Measurements from ENCODE around the gene PTPRG. TPM values are rescaled to one million over a fixed set of nuclear protein-coding genes. Genes with fewer than 3 reads are reported as not detected.

Gene PTPRG
- total RNA-seq, 2 donors from 2014 or later, result 76.5 to 108 TPM

DNA sequence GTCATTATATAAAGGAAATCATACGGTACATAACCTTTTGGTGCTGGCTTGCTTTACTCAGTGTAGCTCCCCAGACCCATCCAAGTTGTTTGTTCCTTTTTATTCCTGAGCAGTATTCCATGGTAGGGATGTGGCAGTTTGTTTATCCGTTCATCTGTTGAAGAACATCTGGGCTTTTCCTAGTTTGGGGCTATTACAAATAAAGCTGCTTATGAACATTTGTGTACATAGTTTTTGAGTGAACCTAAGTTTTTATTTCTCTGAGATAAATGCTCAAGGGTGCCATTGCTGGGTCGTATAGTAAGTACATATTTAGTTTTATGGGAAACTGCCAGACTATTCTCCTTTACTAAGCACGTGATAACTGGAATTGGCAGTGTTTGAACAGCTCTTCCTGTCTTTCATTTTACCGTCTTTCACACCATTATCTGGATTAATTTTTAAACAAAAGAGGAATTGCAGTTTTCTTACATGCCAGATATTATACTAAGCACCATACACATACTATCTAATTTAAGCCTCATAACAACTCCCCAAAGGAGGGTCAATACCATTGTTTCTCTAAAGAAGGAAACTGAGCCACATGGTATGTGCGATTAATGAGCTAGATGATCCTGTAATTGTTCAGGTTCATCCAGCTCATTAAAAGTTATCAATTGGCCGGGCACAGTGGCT is 85.6 kb downstream of the PTPRG start:
- no peak for TF ChIP-seq CTCF (conservative IDR thresholded peaks at IDR 0.05)
- Histone ChIP-seq H3K9ac (ENCODE audit: extremely low read depth, low read length, poor library complexity, severe bottlenecking) (no peak overlapping the region), H3K4me1 (ENCODE audit: control insufficient read depth, insufficient read depth, low read length) (no peaks in the 10 kb centered on the region), H3K36me3 (ENCODE audit: control insufficient read depth, insufficient read depth, low read length) (peaks cover 11% of the 10 kb centered on the region), H3K9me3 (ENCODE audit: control insufficient read depth, low read length) (peaks cover 28% of the 10 kb centered on the region), H3K4me3 (ENCODE audit: low read length) (no peak overlapping the region), H3K27ac (ENCODE audit: low read depth, low read length) (no peak overlapping the region), H3K27me3 (ENCODE audit: control insufficient read depth, insufficient read depth, low read length, poor library complexity, severe bottlenecking) (no peaks in the 10 kb centered on the region)
- no peaks in the 10 kb centered on the region for H3K27me3 Mint-ChIP-seq (ENCODE audit: insufficient read depth)
- no peak for DNase-seq
- H3K36me3 Mint-ChIP-seq (ENCODE audit: low read depth), result peaks cover 48% of the 10 kb centered on the region
- no peak overlapping the region for H3K27ac Mint-ChIP-seq
- no peak overlapping the region for H3K4me3 Mint-ChIP-seq
- peaks cover 23% of the 10 kb centered on the region for H3K4me1 Mint-ChIP-seq
- 96 to 98% methylated on average over 7 of the region's 7 CpGs for WGBS, 2 experiments (ENCODE audit: insufficient coverage in 1 of 2, insufficient read length in 1 of 2)
- peaks cover 30% of the 10 kb centered on the region for H3K9me3 Mint-ChIP-seq

DNA sequence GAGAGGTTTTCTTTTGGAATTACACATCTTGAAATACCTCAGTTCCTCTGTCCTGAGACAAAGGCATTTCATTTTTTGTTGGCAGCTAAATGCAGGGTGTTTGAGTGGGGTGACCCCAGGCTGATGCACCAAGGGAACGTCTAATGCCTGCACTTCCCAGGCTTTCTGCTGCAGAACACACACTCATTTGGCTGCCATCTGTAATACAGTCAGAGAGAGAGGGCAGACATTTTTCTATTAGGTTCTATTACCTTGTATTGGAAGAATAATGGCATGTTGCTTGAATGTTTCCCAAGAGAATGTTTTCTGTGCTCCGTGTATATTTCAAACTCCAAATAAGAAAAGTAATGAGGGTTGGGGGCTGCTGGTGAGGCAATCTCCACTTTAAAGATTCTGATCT is 87.1 kb downstream of the PTPRG start:
- no peak overlapping the region for H3K4me3 Mint-ChIP-seq
- peaks cover 44% of the 10 kb centered on the region for H3K36me3 Mint-ChIP-seq (ENCODE audit: low read depth)
- H3K9me3 Mint-ChIP-seq, result peaks cover 30% of the 10 kb centered on the region
- H3K4me3 ChIP-seq (ENCODE audit: low read length), result no peak overlapping the region
- H3K36me3 ChIP-seq (ENCODE audit: control insufficient read depth, insufficient read depth, low read length), result peaks cover 8% of the 10 kb centered on the region
- H3K9ac ChIP-seq (ENCODE audit: extremely low read depth, low read length, poor library complexity, severe bottlenecking), result no peak overlapping the region
- 50 to 83% methylated on average over 1 to 2 of the region's 2 CpGs for WGBS, 2 experiments (ENCODE audit: insufficient coverage in 1 of 2, insufficient read length in 1 of 2)
- TF ChIP-seq CTCF (conservative IDR thresholded peaks at IDR 0.05), result no peak
- no peak overlapping the region for H3K27ac ChIP-seq (ENCODE audit: low read depth, low read length)
- H3K27me3 Mint-ChIP-seq (ENCODE audit: insufficient read depth), result no peaks in the 10 kb centered on the region
- peaks cover 11% of the 10 kb centered on the region for H3K4me1 Mint-ChIP-seq
- H3K4me1 ChIP-seq (ENCODE audit: control insufficient read depth, insufficient read depth, low read length), result no peaks in the 10 kb centered on the region
- no peak for DNase-seq
- no peaks in the 10 kb centered on the region for H3K27me3 ChIP-seq (ENCODE audit: control insufficient read depth, insufficient read depth, low read length, poor library complexity, severe bottlenecking)
- peaks cover 28% of the 10 kb centered on the region for H3K9me3 ChIP-seq (ENCODE audit: control insufficient read depth, low read length)
- H3K27ac Mint-ChIP-seq, result no peak overlapping the region

- peaks cover 9% of the 10 kb centered on the region for H3K4me1 Mint-ChIP-seq
- H3K36me3 Mint-ChIP-seq (ENCODE audit: low read depth), result peaks cover 34% of the 10 kb centered on the region
- no peaks in the 10 kb centered on the region for H3K27me3 Mint-ChIP-seq (ENCODE audit: insufficient read depth)
- TF ChIP-seq CTCF (conservative IDR thresholded peaks at IDR 0.05), result no peak
- Histone ChIP-seq H3K9ac (ENCODE audit: extremely low read depth, low read length, poor library complexity, severe bottlenecking) (no peak overlapping the region), H3K36me3 (ENCODE audit: control insufficient read depth, insufficient read depth, low read length) (peaks cover 8% of the 10 kb centered on the region), H3K9me3 (ENCODE audit: control insufficient read depth, low read length) (peaks cover 28% of the 10 kb centered on the region), H3K27me3 (ENCODE audit: control insufficient read depth, insufficient read depth, low read length, poor library complexity, severe bottlenecking) (no peaks in the 10 kb centered on the region), H3K27ac (ENCODE audit: low read depth, low read length) (no peak overlapping the region), H3K4me1 (ENCODE audit: control insufficient read depth, insufficient read depth, low read length) (no peaks in the 10 kb centered on the region), H3K4me3 (ENCODE audit: low read length) (no peak overlapping the region)
- peaks cover 25% of the 10 kb centered on the region for H3K9me3 Mint-ChIP-seq
- no peak for DNase-seq
- no peak overlapping the region for H3K27ac Mint-ChIP-seq
- 42 to 75% methylated on average over 2 to 5 of the region's 5 CpGs for whole genome bisulfite sequencing, 2 experiments (ENCODE audit: insufficient coverage in 1 of 2, insufficient read length in 1 of 2)
- H3K4me3 Mint-ChIP-seq, result no peak overlapping the region
Observed at GRCh38 chr3:61649381-61650170, 88.2 kb downstream of the PTPRG start.
